ENCODE data around the gene KIFC3. TPM values are rescaled to one million over a fixed set of nuclear protein-coding genes. Genes with fewer than 3 reads are reported as not detected.

Gene KIFC3
- total RNA-seq, 4 donors from 2014 or later = 28.2 to 76.8 (median 46.6) TPM

- Histone ChIP-seq H3K27ac (replicated peaks in 1 of 4) (no peak overlapping the region), H3K9me3 (no peaks in the 10 kb centered on the region), H3K36me3 (peaks cover 4 to 84% (median 76%) of the 10 kb centered on the region in 4 donors), H3K4me1 (peaks cover 0 to 15% (median 11%) of the 10 kb centered on the region in 4 donors), H3K27me3 (no peaks in the 10 kb centered on the region), H3K4me3 (no peak overlapping the region)
- DNase-seq (ENCODE audit: extremely low spot score) = no peak
- WGBS = 86% methylated on average over 9 of the region's 9 CpGs
- intact Hi-C loops (cut with DNase I) = loop anchor here (5.0 kb wide), 2 partner anchors 53 to 248 kb away; partner anchors contain the start of genes USB1 and ZNF319
- no peak for TF ChIP-seq EP300 (IDR thresholded peaks at IDR 0.05)
- TF ChIP-seq CTCF (IDR thresholded peaks at IDR 0.05) = no peak
- no peak for TF ChIP-seq POLR2AphosphoS5 (IDR thresholded peaks at IDR 0.05)
- TF ChIP-seq POLR2A (IDR thresholded peaks at IDR 0.05; ENCODE audit: low read depth) = no peak
These were observed 47.8 kb downstream of the KIFC3 start for GRCh38 chr16:57754354-57755060.

GRCh38 chr16:57753448-57754353 lies 48.6 kb downstream of the KIFC3 start:
- Histone ChIP-seq H3K4me1 (peaks cover 0 to 15% (median 11%) of the 10 kb centered on the region in 4 donors), H3K9me3 (no peaks in the 10 kb centered on the region), H3K36me3 (peaks cover 4 to 78% (median 68%) of the 10 kb centered on the region in 4 donors), H3K27ac (replicated peaks in 1 of 4) (no peak overlapping the region), H3K4me3 (no peak overlapping the region), H3K27me3 (no peaks in the 10 kb centered on the region)
- 89% methylated on average over 23 of the region's 32 CpGs for WGBS
- TF ChIP-seq POLR2AphosphoS5 (IDR thresholded peaks at IDR 0.05) (no peak), POLR2A (IDR thresholded peaks at IDR 0.05; ENCODE audit: low read depth) (no peak), EP300 (IDR thresholded peaks at IDR 0.05) (no peak)
- intact Hi-C loops (cut with DNase I) = no loop called here
- DNase-seq (ENCODE audit: extremely low spot score) = no peak

GRCh38 chr16:57752581-57753447 lies 49.5 kb downstream of the KIFC3 start:
- no peaks in the 10 kb centered on the region for H3K27me3 ChIP-seq
- DNase-seq (ENCODE audit: extremely low spot score) = no peak

GRCh38 chr16:57752203-57752580 lies 50.1 kb downstream of the KIFC3 start:
- DNase-seq (ENCODE audit: extremely low spot score) = no peak
- Histone ChIP-seq H3K9me3 (no peaks in the 10 kb centered on the region), H3K27me3 (no peaks in the 10 kb centered on the region), H3K4me1 (peaks cover 0 to 4% (median 2%) of the 10 kb centered on the region in 4 donors), H3K4me3 (no peak overlapping the region), H3K36me3 (peaks cover 4 to 80% (median 71%) of the 10 kb centered on the region in 4 donors), H3K27ac (replicated peaks in 1 of 4) (no peak overlapping the region)
- whole genome bisulfite sequencing = 93% methylated on average over 5 of the region's 6 CpGs
- intact Hi-C loops (cut with DNase I) = no loop called here
- TF ChIP-seq POLR2AphosphoS5 (IDR thresholded peaks at IDR 0.05) (no peak), POLR2A (IDR thresholded peaks at IDR 0.05; ENCODE audit: low read depth) (no peak)

More at GRCh38 chr16:57752581-57753447, 49.5 kb downstream of the KIFC3 start:
- H3K4me3 ChIP-seq = no peak overlapping the region
- intact Hi-C loops (cut with DNase I) = no loop called here
- H3K36me3 ChIP-seq = peaks cover 4 to 76% (median 67%) of the 10 kb centered on the region in 4 donors
- H3K4me1 ChIP-seq = peaks cover 0 to 10% (median 8%) of the 10 kb centered on the region in 4 donors
- H3K9me3 ChIP-seq = no peaks in the 10 kb centered on the region
- 91% methylated on average over 7 of the region's 44 CpGs for WGBS
- TF ChIP-seq POLR2AphosphoS5 (IDR thresholded peaks at IDR 0.05) (no peak), POLR2A (IDR thresholded peaks at IDR 0.05; ENCODE audit: low read depth) (no peak), EP300 (IDR thresholded peaks at IDR 0.05) (no peak), CTCF (IDR thresholded peaks at IDR 0.05) (no peak)
- no peak overlapping the region for H3K27ac ChIP-seq (replicated peaks in 1 of 4)

- intact Hi-C loops (cut with DNase I) = no loop called here
- H3K36me3 ChIP-seq = peaks cover 4 to 83% (median 73%) of the 10 kb centered on the region in 4 donors
- H3K27ac ChIP-seq (replicated peaks in 1 of 4) = no peak overlapping the region
- H3K27me3 ChIP-seq = no peaks in the 10 kb centered on the region
- no peaks in the 10 kb centered on the region for H3K9me3 ChIP-seq
- 79% methylated on average over 13 of the region's 26 CpGs for WGBS
- DNase-seq (ENCODE audit: extremely low spot score) = no peak
- TF ChIP-seq POLR2A (IDR thresholded peaks at IDR 0.05; ENCODE audit: low read depth) = no peak
- TF ChIP-seq EP300 (IDR thresholded peaks at IDR 0.05) = no peak
- no peak for TF ChIP-seq CTCF (IDR thresholded peaks at IDR 0.05)
- no peak for TF ChIP-seq POLR2AphosphoS5 (IDR thresholded peaks at IDR 0.05)
- no peaks in the 10 kb centered on the region for H3K4me1 ChIP-seq
- no peak overlapping the region for H3K4me3 ChIP-seq
These were observed 50.6 kb downstream of the KIFC3 start for GRCh38 chr16:57751539-57752202.
